ENCODE measurements around the gene POLD2.

Gene POLD2

DNA sequence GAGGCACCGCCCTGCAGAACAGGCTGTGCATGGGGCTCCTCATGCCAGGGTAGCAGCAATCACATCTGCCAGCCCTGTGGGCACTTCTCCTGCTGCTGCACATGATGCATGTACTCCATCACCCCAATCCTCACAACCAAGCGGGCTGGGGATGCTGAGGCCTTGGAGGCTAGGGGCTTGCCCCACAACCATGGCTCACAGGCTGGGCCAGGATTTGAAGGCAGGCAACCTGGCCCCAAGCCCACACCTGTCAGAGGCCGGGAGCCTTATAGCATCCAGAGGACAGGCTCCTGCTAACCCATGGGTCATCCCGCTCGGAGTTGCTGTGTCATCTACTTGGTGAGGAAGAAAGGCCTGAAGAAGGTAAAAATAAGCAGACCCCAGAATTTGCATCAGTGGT, 43.2 kb downstream of the POLD2 start:
- no peak for DNase-seq (ENCODE audit: low read depth)

DNA sequence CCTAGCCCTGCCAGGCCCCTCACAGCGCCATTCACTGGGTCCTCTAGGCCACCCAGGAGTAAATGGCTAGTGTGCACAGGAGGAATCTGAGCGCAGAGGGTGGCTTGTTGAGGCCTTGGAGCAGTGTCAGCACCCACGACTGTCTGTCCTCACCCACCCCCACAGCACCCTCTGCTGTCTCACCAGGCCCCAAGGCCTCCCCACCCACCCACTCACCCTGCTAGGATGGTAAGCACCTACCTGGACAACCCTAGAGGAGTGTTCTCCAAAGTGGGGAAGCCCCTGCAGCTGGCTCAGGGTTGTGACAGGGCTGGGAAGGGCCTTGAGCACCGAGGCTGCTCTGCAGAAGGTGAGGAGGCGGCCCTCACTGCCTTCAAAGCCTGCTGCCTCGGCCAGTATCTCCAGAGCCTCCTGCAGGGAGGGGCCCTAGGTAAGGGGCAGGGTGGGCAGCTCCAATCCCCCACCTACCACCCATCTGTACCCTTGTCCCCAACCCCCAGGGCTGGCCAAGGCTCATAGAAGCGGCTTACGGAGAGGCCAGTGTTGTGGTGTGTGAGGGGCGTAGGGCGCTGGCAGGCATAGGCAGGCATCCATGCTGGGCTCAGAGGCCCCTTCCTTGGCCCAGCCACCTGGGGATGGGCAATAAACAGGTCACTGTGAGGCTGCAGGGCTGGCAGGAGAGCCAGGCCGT, 43.9 kb downstream of the POLD2 start:
- no peak for DNase-seq (ENCODE audit: low read depth)

- DNase-seq (ENCODE audit: low read depth): no peak
These were observed 44.8 kb downstream of the POLD2 start for GRCh38 chr7:44078521-44078920.

DNA sequence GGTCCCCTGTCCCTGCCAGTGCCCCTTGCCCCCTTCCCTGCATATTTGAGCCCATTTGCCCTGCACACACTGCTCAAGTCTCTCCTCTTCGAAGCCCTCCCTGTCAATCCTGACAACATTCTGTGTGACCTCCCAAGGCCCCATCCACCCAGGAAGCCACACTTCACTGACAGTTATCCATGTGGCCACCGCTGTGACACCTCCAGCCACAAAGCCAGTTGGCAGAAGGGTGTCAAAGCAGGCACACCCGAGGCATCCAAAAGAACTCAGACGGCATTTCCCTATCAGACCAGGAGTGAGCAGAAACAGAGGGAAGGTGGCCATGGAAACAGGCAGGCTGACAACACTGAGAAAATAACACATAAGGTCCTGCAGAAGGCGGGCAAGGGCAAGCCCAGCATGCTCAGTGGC, 45.7 kb downstream of the POLD2 start:
- DNase-seq (ENCODE audit: low read depth): no peak

GRCh38 chr7:44077061-44077460, 46.3 kb downstream of the POLD2 start:
- DNase-seq (ENCODE audit: low read depth): no peak

DNA sequence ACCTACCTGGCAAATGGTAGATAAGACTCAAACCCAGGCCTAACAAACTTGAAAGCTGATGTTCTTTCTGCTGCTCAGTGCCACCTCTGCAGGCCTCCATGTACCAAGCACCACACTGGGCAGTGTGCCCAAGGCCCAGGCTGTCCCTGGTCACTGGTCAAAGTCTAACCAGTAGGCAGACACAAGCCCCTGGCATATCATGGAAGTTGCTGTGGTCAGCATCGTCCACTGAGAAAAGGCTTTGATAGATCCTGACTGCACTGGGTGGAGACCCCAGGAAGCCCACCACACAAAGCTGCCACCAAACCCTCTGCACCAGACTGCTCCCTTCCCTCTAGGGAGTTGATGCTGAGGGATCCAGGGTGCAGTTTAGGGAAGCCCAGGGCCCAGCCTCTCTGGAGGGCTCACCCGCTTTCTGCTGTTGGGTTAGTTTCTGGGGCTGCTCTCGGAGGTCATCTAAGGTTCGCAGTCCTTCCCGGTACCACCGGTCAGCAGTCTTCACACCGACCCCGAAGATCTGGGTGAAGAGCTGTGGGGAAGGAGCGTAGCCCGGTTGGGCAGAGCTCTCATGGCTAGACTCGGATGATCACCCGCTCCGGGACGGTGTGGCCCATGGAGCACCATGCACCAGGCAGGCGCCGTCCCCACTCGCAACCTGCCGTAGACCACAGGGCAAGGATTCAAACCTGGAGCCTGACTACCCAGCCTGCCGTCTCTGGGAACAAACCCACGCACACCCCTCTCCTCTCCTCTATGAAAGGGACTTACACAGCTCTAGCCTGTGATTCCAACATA, 47.0 kb downstream of the POLD2 start:
- no peak for DNase-seq (ENCODE audit: low read depth)

DNA sequence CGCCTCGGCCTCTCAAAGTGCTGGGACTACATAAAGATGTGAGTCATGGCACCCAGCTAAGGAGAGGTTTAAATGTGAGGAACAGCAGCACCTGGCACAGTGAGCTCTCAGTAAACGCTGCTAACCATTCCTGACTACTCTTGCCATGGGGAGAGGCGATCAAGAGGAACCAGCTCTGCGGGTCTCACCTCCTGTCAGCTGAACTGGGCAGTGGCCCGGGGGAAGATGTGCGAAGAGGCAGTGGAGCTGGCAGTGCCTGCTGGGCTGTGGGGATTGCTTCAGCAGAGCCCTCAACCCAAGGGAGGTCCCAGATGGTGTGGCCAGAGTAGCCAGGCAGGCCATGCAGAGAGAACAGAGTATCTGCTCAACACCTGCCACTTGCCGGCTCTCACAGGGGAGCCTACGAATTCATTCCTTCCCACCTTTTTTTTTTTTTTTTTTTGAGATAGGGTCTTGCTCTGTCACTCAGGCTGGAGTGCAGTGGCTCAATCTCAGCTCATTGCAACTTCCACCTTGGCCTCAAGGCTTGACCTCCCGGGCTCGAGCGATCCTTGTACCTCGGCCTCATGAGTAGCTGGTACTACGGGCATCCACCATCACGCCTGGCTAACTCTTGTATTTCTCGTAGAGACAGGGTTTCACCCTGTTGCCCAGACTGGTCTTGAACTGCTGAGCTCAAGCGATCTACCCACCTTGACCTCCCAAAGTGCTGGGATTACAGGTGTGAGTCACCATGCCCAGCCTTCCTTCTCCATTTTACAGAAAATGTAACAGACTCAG, 47.9 kb downstream of the POLD2 start:
- no peak for DNase-seq (ENCODE audit: low read depth)

DNA sequence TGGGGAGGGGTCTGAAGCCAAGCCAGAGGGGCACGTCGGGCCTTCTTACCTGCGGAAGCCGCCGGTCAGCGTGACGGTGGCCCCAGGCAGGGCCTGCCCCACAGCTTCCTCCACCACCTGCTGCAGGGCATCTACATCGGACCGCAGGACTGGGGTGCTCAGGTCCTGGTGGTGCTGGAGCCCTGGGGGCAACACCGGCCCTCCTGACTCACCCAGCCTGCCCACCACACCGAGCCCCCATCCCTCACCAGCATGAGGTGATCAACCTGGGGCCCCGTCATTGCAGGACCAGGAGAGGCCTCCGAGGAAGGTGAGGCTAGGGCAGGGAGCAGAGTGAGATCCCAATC, 49.0 kb downstream of the POLD2 start:
- DNase-seq (ENCODE audit: low read depth): no peak

DNA sequence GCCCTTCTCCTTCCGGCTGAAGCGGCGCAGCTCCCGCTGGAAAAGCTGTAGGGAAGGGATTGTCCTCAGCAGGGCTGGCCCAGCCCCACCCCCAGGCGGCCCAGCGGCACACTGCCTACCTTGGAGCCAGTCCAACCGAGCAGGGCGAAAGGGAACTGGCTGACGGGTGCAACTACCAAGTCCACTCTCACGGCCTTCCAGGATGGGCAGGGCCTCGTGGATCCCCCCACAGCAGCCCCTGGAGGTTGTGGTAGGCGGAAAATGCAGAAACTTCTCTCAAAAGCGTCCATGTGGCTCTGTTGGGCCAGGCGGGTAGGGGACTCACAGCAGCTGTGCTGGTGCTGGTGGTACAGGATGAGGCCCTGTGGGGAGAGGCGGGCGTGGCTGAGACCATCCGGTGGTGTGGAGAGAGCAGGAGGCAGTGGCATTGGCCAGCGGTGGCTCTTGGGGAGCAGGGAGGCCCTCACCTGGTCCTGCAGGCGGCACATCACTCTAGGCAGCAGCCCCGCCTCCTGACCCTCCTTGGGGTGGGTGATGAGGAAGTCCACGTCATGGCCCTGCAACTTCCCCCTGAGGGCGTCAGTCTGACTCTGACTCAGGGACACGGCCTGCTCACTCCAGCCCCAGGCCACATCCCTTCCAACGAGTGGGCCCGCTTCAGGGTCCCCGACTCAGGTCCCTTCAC, 49.5 kb downstream of the POLD2 start:
- peak; percentile 31 for DNase-seq (ENCODE audit: low read depth)

- DNase-seq (ENCODE audit: low read depth): peak; percentile 55
These were observed 50.8 kb downstream of the POLD2 start for GRCh38 chr7:44072364-44073231.

DNA sequence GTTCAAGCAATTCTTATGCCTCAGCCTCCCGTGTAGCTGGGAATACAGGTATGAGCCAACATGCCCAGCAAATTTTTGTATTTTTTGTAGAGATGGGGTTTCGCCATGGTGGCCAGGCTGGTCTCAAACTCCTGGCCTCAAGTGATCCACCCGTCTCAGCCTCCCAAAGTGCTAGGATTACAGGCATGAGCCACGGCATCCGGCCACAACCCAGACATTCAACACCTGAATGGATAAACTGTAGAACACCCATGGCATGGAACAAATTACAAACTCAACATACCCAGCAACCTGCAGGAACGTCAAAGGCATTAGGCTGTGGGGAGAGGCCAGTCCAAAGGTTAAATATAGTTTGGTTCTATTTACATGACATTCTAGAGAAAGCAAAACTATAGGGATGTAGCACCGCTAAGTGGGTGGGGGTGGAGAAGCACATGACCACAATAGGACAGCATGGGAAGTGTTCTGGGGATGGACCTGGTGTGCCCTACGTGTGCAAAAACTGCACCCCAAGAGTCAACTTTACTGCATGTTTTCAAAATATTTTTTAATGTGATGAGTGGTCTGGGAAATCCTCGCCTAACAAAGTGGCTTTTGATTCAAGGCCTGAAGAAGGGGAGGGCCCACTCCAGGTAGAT, 51.5 kb downstream of the POLD2 start:
- no peak for DNase-seq (ENCODE audit: low read depth)

- DNase-seq (ENCODE audit: low read depth): no peak
These were observed 55.3 kb downstream of the POLD2 start for GRCh38 chr7:44068054-44068453.

DNA sequence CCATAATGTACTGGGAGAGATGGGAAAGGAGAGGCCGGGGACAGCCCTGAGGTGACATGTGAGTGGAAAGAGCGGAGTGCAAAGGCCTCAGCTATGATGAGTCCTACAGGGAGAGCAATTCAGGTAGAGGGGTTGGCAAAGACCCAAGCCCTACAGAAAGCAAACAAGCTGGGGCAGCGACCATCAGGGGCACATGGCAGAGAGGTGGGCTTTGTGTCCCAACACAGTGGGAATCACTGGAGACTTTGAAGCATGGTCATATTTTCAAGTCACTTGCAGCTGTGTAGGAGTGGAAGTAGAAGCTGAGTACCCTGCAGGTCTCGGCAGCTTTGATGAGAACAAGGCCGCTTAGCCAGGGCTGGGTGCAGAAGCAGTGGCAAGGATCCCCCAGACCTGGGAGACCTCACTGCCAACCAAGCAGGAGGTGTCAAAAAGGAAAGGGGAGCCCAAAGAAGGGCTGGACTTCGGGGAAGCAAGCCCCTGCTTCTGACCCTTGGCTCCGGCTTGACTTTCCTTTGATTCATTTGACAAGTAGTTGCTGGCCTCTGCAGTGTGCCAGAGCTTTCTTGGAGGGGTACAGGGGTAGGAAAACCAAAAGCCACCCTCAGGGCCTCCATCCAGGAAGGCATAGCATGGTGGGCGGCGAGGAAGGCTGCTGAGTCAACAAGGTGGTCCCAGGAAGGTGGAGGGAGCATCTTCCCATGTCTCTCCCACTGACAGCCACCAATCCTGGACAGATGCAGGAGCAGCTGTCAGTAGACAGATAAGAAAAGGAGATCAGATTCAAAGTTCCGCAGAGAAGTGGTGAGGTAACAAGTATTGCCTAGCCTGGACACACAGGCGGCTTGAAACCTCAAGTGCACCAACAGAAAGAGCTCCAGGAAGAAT, 56.0 kb downstream of the POLD2 start:
- DNase-seq (ENCODE audit: low read depth): no peak

DNA sequence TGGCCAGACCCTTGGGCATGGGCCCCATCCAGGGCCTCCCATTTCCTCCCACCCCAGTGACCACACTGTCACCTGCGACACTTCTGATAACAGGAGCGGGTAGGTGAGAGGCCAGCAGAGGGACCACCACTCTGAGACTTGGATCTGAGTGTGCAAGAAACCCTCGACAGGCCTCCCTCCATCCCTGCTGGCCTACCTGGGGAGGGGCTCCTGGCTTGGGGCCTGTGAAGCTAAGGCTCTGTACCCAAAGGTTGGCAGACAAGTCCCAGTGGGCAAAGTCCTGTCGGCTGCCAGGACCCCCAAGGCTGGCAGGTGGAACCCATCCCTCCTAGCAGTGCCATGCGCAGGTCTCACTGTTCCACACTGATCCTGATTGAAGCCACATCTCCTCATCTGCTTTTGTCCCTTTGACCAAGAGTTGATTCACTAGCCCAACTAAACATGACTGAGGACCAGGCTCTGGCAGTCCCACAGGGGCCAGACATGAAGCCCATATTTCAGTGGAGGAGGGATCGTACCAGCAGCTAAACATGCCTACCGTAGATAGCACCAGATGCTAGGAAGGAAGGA, 56.8 kb downstream of the POLD2 start:
- no peak for DNase-seq (ENCODE audit: low read depth)

DNA sequence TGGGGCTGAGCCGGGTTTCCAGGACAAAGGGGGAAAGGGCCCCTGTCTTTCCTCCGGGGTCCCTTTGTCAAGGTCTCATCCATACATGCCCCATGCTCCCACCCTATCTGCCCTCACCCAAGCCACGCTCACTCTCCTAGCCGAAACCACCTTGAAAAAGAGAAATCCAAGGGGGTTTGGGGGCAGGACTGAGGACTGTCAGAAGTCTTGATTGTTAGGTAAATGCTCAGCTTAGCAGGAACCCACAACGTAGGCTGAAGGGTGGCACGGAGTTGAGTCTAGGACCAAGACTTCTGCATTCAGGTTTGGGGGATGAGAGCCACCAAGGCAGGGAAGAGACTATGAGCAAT, 57.3 kb downstream of the POLD2 start:
- no peak for DNase-seq (ENCODE audit: low read depth)

DNA sequence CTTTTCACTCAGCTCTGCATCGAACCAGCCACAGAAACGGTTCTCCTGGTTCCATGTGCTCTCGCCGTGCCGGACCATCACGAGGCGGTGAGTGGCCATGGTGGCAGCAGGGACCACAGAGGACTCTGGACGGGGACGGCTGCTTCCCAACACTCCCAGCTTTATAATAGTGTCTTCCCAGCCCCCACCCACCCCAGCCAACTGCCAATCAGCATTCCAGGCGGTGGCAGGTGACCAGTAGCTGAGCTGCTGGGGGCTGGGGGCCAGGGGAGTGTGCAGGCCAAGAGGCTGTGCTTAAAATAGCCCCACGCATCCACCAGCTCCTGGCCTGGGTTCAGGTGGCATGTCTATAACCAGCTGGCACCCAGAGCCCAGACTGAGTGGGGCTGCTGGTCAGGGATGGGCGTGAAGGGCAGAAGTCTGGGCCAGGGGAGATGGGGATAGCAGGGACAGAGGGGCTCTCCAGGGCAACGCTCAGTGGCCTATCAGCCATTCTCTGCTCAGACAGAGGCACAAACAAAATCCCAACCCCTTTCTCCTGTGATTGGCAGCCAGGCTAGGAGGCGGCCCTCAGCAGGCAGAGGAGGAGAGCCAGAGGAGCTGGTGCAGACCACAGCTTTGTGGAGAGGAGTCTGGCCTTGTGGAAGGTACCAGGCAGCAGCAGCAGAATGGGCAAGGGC, 57.8 kb downstream of the POLD2 start, which contains the start of gene PGAM2:
Gene PGAM2 (minus strand): TSS at position 137 of the 680 bp plus-strand sequence. CDS start 38 bp downstream, at position 99.
- no peak for DNase-seq (ENCODE audit: low read depth)

DNA sequence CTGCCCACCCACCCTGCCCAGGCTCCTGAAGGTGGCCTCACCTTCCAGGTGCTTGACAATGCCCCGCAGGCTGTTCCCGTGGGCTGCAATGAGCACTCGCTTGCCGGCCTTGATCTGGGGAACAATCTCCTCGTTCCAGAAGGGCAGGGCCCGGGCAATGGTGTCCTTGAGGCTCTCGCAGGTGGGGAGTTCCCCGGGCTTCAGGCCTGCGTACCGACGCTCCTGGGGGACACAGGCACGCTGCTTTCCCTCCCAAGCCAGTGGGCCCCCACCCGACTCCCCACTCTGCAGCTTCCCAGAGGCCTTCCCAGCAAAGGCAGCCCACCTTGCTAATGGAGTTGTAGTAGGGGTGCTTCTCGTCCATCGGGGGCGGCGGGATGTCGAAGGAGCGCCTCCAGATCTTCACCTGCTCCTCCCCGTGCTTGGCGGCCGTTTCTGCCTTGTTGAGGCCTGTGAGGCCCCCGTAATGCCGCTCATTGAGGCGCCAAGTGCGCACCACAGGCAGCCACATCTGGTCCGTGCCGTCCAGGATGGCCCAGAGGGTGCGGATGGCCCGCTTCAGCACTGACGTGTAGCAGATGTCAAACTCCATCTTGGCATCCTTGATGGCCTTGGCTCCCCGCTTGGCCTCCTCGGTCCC, 58.4 kb downstream of the POLD2 start:
- DNase-seq (ENCODE audit: low read depth): no peak
